Neural progenitor cell (in vitro differentiated cells): ENCODE measurements around the gene NLK.

ENCODE experiments used
- CTCF ChIP-seq: fragments of 200-600 bp; sonication (generic); IDR thresholded peaks from 2 replicates; pipeline ENCODE4 v1.5.1; 2017; ENCODE audit warnings: antibody characterized with exemption, mild to moderate bottlenecking
- EZH2phosphoT487 ChIP-seq: fragments of 200-600 bp; sonication (generic); IDR thresholded peaks from 2 replicates; pipeline ENCODE4 v1.6.1; 2017; ENCODE audit warnings: antibody characterized with exemption

- TF ChIP-seq CTCF = no peak
- TF ChIP-seq EZH2phosphoT487 = no peak
Measured at GRCh38 chr17:28189667-28190066, 147.2 kb downstream of the NLK start.
